Prostate gland (tissue), 2 donors: Measurements from ENCODE around the gene GPX8. TPM values are rescaled to one million over a fixed set of nuclear protein-coding genes. Genes with fewer than 3 reads are reported as not detected.
A peak's percentile ranks its signal among the peaks of the same experiment; 100 is the strongest.

ENCODE experiments used
- DNase-seq: peaks from one replicate; pipeline ENCODE4 v3.0.0-alpha.2; 2019; ENCODE audit warnings: low spot score
- H3K27ac ChIP-seq, 2 donors: fragments of 200-600 bp; sonication (generic); 2 replicates each; pipeline ENCODE4 v1.5.1; 2017 to 2019
- H3K27me3 ChIP-seq: fragments of 200-600 bp; sonication (generic); replicated peaks from 2 replicates; pipeline ENCODE4 v1.5.1; 2019; ENCODE audit not compliant: insufficient read depth
- H3K36me3 ChIP-seq, 2 donors: fragments of 200-600 bp; sonication (generic); 1 replicate in 1 of 2; 2 replicates in 1 of 2; pipeline versions ENCODE4 v1.5.1 to v1.8.1; 2017 to 2019
- H3K4me1 ChIP-seq: fragments of 200-600 bp; sonication (generic); replicated peaks from 2 replicates; pipeline ENCODE4 v1.5.1; 2019
- H3K4me3 ChIP-seq, 2 donors: fragments of 200-600 bp; sonication (generic); 2 replicates each; pipeline ENCODE4 v1.5.1; 2017 to 2019
- H3K9me3 ChIP-seq: fragments of 200-600 bp; sonication (generic); 2 replicates; pipeline ENCODE4 v1.5.1; 2017
- CTCF ChIP-seq, 4 experiments: fragments of 200-600 bp in 2 of 4; fragments of 450-650 bp in 2 of 4; sonication (generic) in 2 of 4; IDR thresholded peaks; 1 replicate in 3 of 4; 2 replicates in 1 of 4; pipeline ENCODE4 v1.5.1; 2016 to 2019; ENCODE audit warnings: antibody characterized with exemption in 4 of 4, mild to moderate bottlenecking in 2 of 4, moderate library complexity in 2 of 4
- POLR2A ChIP-seq: fragments of 450-650 bp; IDR thresholded peaks from one replicate; pipeline ENCODE4 v1.6.1; 2016; ENCODE audit warnings: antibody characterized with exemption, mild to moderate bottlenecking
- POLR2AphosphoS5 ChIP-seq: sonication (generic); formaldehyde crosslinking; IDR thresholded peaks from one replicate; pipeline ENCODE4 v1.6.1; 2017; ENCODE audit warnings: antibody characterized with exemption
- WGBS: methylation state at CpG from one replicate; pipeline ENCODE4 v1.1.5; 2018; 5-methylcytosine and 5-hydroxymethylcytosine counted together
- intact Hi-C: fragments of 100-400 bp; cut with DNase I; formaldehyde crosslinking; loops from one replicate; pipeline ENCODE4 v1.14.2; 2022
- total RNA-seq, 2 donors: library from RNA; depleted of rRNA; stranded (reverse); fragments of >200 nt; gene quantifications; one replicate each; pipeline ENCODE4 v1.1.0, GENCODE V29; 2016

The GPX8 gene
- total RNA-seq, 2 donors from 2014 or later, result 8.4 to 16.0 TPM

GRCh38 chr5:55151923-55152842 lies 7.8 kb upstream of the GPX8 start:
- Histone ChIP-seq H3K4me3 (no peak overlapping the region), H3K9me3 (no peaks in the 10 kb centered on the region), H3K36me3 (no peaks in the 10 kb centered on the region), H3K27ac (no peak overlapping the region), H3K4me1 (no peaks in the 10 kb centered on the region), H3K27me3 (peaks cover 2% of the 10 kb centered on the region)
- DNase-seq, result peak; percentile 69
- intact Hi-C loops, result loop anchor here (5.0 kb wide), 1 partner anchor 245 kb away; no protein-coding TSS in a partner anchor
- TF ChIP-seq POLR2AphosphoS5, result peak; percentile 69
- TF ChIP-seq POLR2A, result no peak
- TF ChIP-seq CTCF (IDR thresholded peaks at IDR 0.05), result no peak
- WGBS, result 48% methylated on average over 5 of the region's 5 CpGs

GRCh38 chr5:55154873-55155272 lies 5.1 kb upstream of the GPX8 start:
- Histone ChIP-seq H3K27me3 (no peaks in the 10 kb centered on the region), H3K27ac (no peak overlapping the region), H3K9me3 (no peaks in the 10 kb centered on the region), H3K4me1 (no peaks in the 10 kb centered on the region), H3K4me3 (no peak overlapping the region), H3K36me3 (no peaks in the 10 kb centered on the region)
- no peak for DNase-seq
- 43% methylated on average over 3 of the region's 3 CpGs for WGBS
- TF ChIP-seq POLR2AphosphoS5 (no peak), POLR2A (no peak), CTCF (IDR thresholded peaks at IDR 0.05) (no peak)
- intact Hi-C loops, result loop anchor here (5.0 kb wide), 1 partner anchor 248 kb away; no protein-coding TSS in a partner anchor

GRCh38 chr5:55160493-55161209 lies 680 bp downstream of the GPX8 start:
- peak overlapping the region in 1 of 2 donors; percentile 61 for H3K27ac ChIP-seq
- TF ChIP-seq CTCF (IDR thresholded peaks at IDR 0.05) (no peak), POLR2A (no peak), POLR2AphosphoS5 (peak; percentile 49)
- peak overlapping the region; percentile 16 to 23 for H3K4me3 ChIP-seq
- H3K36me3 ChIP-seq, result no peaks in the 10 kb centered on the region
- peak; percentile 37 for DNase-seq
- no peaks in the 10 kb centered on the region for H3K9me3 ChIP-seq
- intact Hi-C loops, result no loop called here
- H3K27me3 ChIP-seq, result no peaks in the 10 kb centered on the region
- no peaks in the 10 kb centered on the region for H3K4me1 ChIP-seq
- WGBS, result 3% methylated on average over 9 of the region's 9 CpGs

- Histone ChIP-seq H3K27me3 (no peaks in the 10 kb centered on the region), H3K36me3 (no peaks in the 10 kb centered on the region), H3K4me1 (no peaks in the 10 kb centered on the region), H3K9me3 (no peaks in the 10 kb centered on the region), H3K27ac (no peak overlapping the region), H3K4me3 (no peak overlapping the region)
- DNase-seq, result no peak
- intact Hi-C loops, result no loop called here
- TF ChIP-seq POLR2A (no peak), CTCF (IDR thresholded peaks at IDR 0.05) (no peak), POLR2AphosphoS5 (no peak)
- 86% methylated on average over 4 of the region's 4 CpGs for WGBS
These were observed 2.7 kb downstream of the GPX8 start for GRCh38 chr5:55162666-55163065.
